Daoy (cell line): Measurements from ENCODE around the gene STAM. TPM values are rescaled to one million over a fixed set of nuclear protein-coding genes. Genes with fewer than 3 reads are reported as not detected.

ENCODE experiments used
- total RNA-seq: library from RNA; depleted of rRNA; stranded (reverse); fragments of >200 nt; shearing (Covaris generic); gene quantifications from 2 replicates; pipeline ENCODE4 v1.2.3, GENCODE V29; 2014; rRNA removed

Gene STAM
- total RNA-seq, 1 experiment from 2014 or later, result 13.8 TPM

Other genes with a start within 250 kb of the STAM start
- gene ST8SIA6, start 189.6 kb upstream of the STAM start, total RNA-seq, result 0.91 and 1.2 TPM in 2 replicates
- 25.0 and 41.9 TPM in 2 replicates for gene HACD1, start 26.8 kb upstream of the STAM start, total RNA-seq
- 0.06 TPM in 1 of 2 replicates, not detected in the other for gene TMEM236, start 108.0 kb downstream of the STAM start, total RNA-seq
- gene MRC1, start 165.2 kb downstream of the STAM start, total RNA-seq, result not detected in 2 replicates